OCI-LY3 (cell line): ENCODE measurements around the gene NPHP4.

Experiments
- EZH2phosphoT487 ChIP-seq: fragments of 200-600 bp; shearing (Covaris generic); IDR thresholded peaks from 2 replicates; pipeline ENCODE4 v1.6.1; 2018; ENCODE audit warnings: antibody characterized with exemption, mixed run types, low read depth
- TF ChIP-seq, protein P1 (sequence below): fragments of 200-600, 300-600 bp; sonication (generic); IDR thresholded peaks from 2 replicates; pipeline ENCODE4 v1.5.1; 2014; ENCODE audit warnings: antibody characterized with exemption, low read length, low read depth

DNA sequence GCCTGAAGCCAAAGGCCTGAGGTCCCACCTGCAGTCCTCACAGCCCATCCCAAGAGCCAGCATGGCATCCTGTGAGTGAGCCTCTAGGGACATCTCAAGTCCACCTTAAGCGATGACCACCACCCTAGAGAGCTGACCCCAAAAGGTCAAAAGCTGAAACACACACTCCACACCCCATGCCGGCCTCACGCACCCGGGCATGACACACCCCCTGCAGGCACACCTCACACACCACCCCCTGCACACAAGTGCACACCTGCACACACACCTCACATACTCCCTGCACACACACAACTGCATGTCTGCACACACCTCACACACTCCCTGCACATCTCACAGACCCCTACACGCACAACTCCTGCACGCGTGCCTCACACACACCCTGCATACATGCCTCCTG, 118.7 kb downstream of the NPHP4 start:
- TF ChIP-seq, protein P1, sequence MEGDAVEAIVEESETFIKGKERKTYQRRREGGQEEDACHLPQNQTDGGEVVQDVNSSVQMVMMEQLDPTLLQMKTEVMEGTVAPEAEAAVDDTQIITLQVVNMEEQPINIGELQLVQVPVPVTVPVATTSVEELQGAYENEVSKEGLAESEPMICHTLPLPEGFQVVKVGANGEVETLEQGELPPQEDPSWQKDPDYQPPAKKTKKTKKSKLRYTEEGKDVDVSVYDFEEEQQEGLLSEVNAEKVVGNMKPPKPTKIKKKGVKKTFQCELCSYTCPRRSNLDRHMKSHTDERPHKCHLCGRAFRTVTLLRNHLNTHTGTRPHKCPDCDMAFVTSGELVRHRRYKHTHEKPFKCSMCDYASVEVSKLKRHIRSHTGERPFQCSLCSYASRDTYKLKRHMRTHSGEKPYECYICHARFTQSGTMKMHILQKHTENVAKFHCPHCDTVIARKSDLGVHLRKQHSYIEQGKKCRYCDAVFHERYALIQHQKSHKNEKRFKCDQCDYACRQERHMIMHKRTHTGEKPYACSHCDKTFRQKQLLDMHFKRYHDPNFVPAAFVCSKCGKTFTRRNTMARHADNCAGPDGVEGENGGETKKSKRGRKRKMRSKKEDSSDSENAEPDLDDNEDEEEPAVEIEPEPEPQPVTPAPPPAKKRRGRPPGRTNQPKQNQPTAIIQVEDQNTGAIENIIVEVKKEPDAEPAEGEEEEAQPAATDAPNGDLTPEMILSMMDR = no peak
- TF ChIP-seq EZH2phosphoT487 = no peak
